ENCODE measurements around the gene PTF1A.

Gene PTF1A, protein sequence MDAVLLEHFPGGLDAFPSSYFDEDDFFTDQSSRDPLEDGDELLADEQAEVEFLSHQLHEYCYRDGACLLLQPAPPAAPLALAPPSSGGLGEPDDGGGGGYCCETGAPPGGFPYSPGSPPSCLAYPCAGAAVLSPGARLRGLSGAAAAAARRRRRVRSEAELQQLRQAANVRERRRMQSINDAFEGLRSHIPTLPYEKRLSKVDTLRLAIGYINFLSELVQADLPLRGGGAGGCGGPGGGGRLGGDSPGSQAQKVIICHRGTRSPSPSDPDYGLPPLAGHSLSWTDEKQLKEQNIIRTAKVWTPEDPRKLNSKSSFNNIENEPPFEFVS

DNA sequence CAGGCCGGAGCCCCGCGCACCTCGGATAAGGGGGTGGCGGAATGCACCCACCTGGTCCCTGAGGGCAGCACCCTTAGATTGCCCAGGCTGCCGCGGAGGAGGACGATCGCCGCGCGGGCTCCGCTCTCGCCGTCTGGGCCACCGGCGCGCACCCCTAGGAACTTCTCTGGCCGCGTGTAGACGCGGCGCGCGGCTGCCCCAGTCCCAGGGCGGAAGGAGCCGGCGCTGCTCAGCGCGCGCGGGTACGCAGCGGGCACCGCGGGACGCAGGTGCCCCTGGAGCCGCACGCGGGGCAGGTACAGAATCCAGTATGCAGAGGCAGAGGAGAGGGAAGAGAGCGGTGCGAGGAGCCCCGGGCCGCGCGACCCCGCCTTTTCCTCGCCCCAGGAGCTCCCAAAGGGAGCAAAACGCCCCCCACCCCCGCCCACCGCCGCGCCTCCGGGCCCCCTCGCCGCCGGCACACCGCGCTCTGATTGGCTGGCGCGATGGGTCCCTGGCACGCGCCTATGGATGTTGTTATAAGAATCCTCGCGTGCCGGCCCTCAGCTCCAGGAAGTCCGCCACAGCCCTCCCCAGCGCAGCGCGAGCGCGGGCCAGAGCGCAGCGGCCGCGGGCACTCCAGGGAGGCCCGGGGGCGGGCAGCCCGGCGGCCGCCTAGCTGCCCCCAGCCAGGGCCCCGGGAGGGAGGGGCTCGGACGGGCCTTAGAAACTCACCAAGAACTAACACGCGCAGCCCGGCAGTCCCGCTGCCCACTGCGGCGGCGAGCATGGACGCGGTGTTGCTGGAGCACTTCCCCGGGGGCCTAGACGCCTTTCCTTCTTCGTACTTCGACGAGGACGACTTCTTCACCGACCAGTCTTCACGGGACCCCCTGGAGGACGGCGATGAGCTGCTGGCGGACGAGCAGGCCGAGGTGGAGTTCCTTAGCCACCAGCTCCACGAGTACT is at the start of gene PTF1A:
Gene PTF1A (plus strand): TSS at position 549 of the 948 bp plus-strand sequence. CDS start 219 bp downstream, at position 768.
- DNase-seq = no peak

DNA sequence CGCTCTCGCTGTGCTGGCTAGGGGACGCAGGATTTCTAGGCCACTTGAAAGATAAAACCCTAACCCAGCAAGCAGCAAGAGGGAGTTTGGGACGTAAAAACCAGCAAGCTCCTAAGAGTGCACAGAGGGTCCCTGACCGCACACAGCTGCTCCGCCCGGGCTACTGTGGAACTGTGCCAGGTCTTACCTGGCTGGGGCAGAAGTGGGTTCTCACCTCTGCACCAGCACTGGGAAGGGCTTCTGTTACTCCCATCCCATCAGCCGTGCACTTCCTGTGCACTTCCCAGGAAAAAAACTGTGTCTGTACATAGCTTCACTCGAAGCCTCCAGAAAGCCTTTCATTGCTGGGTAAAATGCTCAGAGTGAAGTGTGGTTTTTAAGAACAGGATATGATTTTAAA is 45.9 kb upstream of the PTF1A start:
- no peak for DNase-seq

GRCh38 chr10:23147035-23147434 is 45.1 kb upstream of the PTF1A start:
- DNase-seq = no peak

DNA sequence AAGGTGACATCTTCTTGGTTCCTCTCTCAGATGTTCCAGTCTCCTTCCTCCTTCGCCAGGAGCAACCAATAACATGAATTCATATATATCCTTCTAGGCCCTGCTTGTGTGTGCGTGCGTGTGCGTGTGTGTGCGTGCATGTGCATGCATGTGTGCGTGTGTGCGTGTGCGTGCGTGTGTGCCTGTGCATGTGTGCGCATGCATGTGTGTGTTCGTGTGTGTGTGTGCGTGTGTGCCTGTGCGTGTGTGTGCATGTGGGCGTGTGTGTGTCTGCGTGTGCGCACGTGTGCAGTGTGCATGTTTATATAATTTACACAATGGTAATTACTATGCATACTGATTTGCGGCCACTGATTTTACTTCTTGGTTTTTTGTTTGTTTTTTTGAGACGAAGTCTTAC is 43.9 kb upstream of the PTF1A start:
- no peak for DNase-seq

DNA sequence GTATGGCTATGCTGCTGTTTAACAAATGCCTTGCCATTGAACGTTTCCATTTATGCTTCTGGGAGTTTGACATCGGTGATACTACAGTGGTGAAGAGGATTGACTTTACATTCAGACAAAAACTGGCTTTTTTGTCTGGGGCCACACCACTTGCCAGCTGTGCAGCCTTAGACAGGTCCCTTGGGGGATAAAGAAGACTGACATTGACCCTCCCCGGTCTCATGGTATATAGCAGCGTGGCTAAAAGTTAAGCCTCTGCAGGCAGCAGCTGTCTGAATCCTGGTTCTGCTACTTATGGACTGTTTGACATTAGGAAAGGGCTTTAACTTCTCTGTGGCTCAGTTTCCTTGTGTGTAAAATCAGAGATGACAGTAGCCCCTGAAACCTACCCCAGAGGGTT is 42.0 kb upstream of the PTF1A start:
- DNase-seq = no peak

GRCh38 chr10:23150610-23151009 is 41.5 kb upstream of the PTF1A start:
- no peak for DNase-seq

- DNase-seq = no peak
Measured at GRCh38 chr10:23151071-23151470, 41.0 kb upstream of the PTF1A start.

DNA sequence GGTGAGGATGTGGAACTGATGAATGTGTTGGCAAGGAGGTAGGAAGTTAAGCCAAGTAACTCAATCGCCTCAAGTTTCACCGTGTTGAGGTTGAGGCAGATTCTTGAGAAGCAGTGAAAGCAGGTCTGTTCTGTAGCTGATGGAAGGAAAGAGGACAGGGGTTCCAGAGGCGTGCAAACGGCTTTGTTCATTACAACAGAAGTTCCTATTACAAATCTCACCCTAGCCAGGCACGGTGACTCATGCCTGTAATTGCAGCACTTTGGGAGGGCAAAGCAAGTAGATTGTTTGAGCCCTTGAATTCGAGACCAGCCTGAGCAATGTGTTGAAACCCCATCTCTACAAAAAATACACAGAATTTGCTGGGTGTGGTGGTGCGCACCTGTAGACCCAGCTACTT is 36.9 kb upstream of the PTF1A start:
- no peak for DNase-seq

- DNase-seq = no peak
Measured at GRCh38 chr10:23156447-23157150, 35.5 kb upstream of the PTF1A start.

DNA sequence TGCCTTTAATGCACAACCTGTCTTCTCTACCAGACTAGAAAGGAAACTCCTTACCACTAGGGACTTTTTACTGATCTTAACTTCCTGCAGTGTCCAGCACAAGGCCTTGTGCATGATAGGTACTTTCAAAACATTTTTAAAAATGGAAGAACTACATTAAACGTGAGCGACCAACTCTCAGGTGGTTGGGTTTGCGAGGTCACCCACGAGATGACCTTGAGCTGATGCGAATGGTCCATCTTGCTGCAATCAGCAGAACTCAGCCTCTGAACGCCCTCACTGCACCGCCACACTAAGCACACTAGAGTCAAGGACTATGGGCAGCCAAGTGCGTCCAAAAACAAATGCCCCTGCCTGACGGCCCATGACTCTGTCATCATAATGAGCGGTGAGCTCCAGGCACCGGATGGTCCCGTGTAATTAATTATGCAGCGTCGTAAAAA is 34.9 kb upstream of the PTF1A start:
- DNase-seq = no peak

DNA sequence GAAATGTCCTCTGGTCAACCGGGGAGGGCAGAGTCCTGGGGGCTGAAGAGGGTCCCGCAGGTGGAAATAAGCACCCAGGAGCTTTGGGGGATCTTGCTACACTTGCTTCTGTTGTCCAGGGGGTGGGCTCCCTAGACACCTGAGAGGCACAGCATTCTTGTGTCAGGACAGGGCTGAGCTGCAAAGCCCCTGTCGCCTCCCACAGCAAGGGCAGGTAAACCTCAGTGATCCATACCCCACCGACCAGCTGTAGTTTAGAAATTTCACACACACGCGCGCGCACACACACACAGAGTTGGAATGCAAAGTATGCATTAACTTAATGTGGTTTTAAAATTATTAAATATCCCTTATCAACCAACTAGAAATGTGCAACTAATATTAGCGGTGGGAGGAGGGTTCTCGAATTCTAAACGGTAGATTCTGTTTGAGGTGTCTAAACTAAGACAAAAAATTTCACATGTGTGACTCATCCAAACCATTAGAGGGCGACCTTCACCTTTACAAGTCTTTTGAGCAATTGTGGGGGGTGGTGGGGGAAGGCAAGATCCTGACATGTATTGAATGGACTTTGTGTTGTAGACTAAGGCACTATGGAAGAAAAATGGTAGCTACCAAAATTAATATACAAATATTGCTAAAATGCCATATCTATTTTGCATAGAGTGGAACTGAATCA is 34.3 kb upstream of the PTF1A start:
- DNase-seq = peak in 1 of 2 donors; percentile 13

GRCh38 chr10:23158370-23158769 is 33.7 kb upstream of the PTF1A start:
- peak; percentile 7 to 26 for DNase-seq

DNA sequence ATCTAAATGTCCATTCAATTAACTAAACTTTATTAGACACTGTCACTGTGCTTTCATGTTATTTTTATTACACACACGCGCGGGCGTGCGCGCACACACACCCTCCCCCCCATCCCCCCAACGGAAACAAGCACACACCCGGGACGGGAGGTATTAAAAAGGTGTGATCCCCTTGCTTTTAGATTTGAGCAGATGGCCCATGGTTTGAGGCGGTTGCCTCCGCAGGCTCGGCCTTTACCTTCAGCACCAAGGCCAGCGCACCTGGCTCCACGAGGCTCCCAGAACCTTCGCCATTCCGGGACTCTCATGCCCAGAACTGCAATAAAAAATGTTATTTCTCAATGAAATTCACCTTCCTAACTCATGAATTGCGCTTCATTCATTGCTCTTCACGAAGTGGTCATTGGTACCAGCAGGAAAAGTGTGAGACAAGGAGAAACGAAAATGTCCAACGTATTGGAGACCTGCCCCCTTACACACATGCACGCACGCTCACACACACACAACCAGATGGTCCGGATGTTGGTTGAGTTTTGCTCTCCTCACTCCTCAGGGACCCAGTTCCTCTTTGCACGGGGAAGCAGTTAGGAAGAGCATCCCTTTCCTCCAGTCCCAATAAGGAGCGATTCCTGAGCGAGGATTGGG is 20.8 kb upstream of the PTF1A start:
- no peak for DNase-seq

DNA sequence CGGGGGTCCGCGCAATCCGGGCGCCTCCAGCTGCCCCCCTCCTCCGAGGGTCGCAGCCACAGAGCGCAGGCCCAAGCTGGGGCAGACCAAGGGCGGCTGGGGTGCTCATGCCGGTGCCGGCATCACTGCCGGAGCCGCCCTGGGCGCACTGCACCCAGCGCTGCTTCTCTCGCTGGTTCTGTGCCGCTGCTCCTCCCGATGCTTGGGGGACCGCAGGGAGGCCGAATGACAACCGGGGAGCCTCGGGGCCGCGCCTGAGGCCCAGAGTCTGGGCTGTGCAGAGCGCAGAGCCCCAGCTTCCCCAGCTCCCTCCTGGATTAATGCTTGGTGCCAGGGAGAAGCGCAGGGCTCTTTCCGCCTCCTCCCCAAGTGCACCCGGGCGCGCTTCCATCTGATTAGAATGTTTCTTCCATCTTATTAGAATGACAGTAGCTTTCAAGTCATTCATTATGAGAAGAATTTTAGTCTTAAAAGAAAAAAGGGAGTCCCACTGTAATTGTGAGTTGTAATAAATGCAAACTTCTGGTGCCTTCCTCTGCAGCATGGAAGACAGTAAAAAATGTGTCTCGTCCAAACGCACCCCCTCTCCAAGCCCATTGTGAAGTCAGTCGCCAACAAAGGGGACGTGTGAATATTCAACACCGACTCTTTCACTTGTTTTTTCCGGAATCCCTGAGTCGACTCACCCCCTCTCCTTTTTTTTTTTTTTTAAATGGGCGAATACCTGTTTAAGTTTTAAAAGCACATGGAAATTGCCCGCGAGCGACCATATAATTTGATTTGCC is 19.5 kb upstream of the PTF1A start:
- DNase-seq = no peak

- DNase-seq = no peak
Measured at GRCh38 chr10:23173214-23174073, 18.7 kb upstream of the PTF1A start.

- no peak for DNase-seq
Measured at GRCh38 chr10:23174074-23174976, 17.8 kb upstream of the PTF1A start.

- no peak for DNase-seq
Measured at GRCh38 chr10:23174977-23175512, 17.1 kb upstream of the PTF1A start.

DNA sequence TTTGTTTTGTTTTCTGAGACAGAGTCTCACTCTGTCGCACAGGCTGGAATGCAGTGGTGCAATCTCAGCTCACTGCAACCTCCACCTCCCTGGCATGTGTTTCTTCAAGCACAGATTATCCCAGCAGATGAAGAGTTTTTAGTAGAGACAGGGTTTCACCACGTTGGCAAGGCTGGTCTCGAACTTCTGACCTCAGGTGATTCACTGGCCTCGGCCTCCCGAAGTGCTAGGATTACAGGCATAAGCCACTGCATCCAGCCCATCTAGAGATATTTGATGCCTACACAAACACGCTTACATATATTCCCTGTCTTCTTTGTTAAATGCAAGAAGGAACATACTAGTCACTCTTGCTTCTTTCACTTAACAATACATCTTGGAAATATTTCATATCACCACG is 5.9 kb upstream of the PTF1A start:
- no peak for DNase-seq

DNA sequence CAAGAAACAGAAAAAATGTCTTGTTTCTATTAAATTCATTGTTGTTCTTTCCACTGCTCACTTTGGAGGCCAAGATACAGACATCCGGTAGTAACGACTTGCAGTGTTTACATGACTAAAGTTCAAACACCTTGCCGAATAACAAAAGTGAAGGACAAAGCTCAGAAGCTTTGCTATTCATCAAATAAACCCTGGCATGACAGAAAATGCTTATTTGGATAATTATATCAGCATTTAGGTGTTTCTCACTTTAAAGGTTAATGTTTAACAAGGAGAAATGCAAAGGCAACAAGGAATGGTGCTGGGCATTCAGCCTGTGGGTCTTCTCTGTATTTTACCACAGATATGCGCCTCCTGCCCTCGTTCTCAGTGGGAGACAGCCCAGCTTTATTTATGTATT is 5.4 kb upstream of the PTF1A start:
- no peak for DNase-seq

All from CD4-positive, alpha-beta T cell treated with Interleukin-1 beta for 1 hour (primary cell).